ENCODE measurements around the gene CMTM2.

CMTM2 gene

DNA sequence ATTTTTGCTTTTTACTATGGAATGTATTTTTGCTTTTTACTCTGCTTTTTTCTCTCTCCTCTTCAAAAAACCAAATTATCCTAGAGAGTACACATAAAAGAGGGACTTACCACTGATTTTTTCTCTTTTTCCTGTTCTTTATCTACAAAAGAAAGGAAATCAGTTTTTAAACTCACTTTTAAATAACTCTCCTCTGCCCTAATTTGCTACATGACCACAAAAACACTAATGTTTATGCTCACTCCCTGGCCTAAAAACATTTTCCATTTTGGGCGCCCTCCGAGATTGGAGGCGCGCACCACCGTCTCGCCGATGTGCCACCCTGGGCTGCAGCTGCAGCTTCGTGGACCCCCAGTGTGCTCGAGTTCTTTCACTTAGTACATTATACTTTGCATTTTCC is 30.4 kb upstream of the CMTM2 start:
- Histone ChIP-seq H3K9ac (ENCODE audit: insufficient read length, low read depth) (peak overlapping the region; percentile 95), H3K4me1 (ENCODE audit: insufficient read depth, insufficient read length) (no peaks in the 10 kb centered on the region), H3K9me3 (ENCODE audit: insufficient read depth, low read length) (peaks cover 5% of the 10 kb centered on the region; the same call in 1 of the 2 replicates), H3K27me3 (ENCODE audit: insufficient read depth, insufficient read length) (peaks cover 4% of the 10 kb centered on the region), H3K36me3 (ENCODE audit: insufficient read depth, insufficient read length, low read length) (no peaks in the 10 kb centered on the region), H3K4me3 (ENCODE audit: insufficient read length, low read depth) (peak overlapping the region; percentile 74)
- TF ChIP-seq ZNF274 (IDR thresholded peaks at IDR 0.05; ENCODE audit: low read depth, low read length): no peak
- TF ChIP-seq SUZ12 (IDR thresholded peaks at IDR 0.05; ENCODE audit: extremely low read depth, insufficient read depth, insufficient read length): no peak
- no peak for TF ChIP-seq YY1 (IDR thresholded peaks at IDR 0.05; ENCODE audit: insufficient read depth, insufficient read length)
- DNase-seq (ENCODE audit: low read depth, low spot score): no peak

DNA sequence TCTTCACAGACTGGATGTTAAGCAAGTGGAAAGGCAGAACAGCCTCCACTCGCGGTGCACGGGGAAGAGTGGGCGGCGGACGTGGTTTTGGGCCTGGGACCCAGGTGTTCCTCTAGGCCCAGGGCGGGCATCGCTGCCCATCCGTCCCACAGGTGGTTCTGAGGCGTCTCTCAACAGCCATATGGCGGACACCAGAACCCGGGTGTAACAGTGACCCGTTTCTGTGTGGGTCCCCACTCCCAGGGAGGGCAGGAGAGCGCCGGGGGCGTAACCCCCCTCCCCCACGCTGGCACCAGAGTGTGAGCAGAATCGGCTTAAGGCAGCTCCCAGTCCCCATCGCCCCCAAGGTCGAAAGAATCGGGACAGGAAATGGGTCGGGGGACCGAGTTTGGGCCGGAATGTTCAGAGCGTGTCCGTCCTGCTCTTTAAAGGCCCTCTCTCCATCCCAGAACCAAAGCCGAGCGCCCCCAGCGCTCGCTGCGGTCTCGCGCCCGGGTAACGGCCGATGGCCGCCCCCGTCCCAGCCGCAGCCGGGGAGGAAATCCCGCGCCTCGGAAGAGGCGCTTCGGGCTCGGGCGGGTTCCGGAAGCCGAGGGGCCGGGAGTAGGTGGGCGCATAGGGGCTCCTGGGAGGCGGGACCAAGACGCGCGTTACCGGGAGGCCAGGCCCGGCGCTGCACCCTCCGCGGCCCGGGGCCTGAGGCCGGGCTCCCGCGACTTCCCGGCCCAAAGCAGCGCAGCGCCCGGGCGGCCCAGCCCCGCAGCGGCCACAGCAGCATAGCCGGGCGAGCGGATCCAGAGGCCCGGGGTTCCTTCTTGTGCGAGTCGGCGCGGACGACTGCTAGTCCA is 29.8 kb upstream of the CMTM2 start, which contains the start of gene TK2:
TSS of gene TK2 (minus strand) at position 839 of the 848 bp plus-strand sequence. CDS start at position 778, 61 bp downstream.
- DNase-seq (ENCODE audit: low read depth, low spot score): peak; percentile 44
- Histone ChIP-seq H3K27me3 (ENCODE audit: insufficient read depth, insufficient read length) (peaks cover 4% of the 10 kb centered on the region), H3K36me3 (ENCODE audit: insufficient read depth, insufficient read length, low read length) (no peaks in the 10 kb centered on the region), H3K9me3 (ENCODE audit: insufficient read depth, low read length) (peaks cover 5% of the 10 kb centered on the region; the same call in 1 of the 2 replicates), H3K4me3 (ENCODE audit: insufficient read length, low read depth) (peak within 1 kb of the TSS; percentile 74), H3K9ac (ENCODE audit: insufficient read length, low read depth) (peak within 1 kb of the TSS; percentile 95), H3K4me1 (ENCODE audit: insufficient read depth, insufficient read length) (no peaks in the 10 kb centered on the region)
- TF ChIP-seq SUZ12 (IDR thresholded peaks at IDR 0.05; ENCODE audit: extremely low read depth, insufficient read depth, insufficient read length) (no peak), YY1 (IDR thresholded peaks at IDR 0.05; ENCODE audit: insufficient read depth, insufficient read length) (no peak), ZNF274 (IDR thresholded peaks at IDR 0.05; ENCODE audit: low read depth, low read length) (no peak)

DNA sequence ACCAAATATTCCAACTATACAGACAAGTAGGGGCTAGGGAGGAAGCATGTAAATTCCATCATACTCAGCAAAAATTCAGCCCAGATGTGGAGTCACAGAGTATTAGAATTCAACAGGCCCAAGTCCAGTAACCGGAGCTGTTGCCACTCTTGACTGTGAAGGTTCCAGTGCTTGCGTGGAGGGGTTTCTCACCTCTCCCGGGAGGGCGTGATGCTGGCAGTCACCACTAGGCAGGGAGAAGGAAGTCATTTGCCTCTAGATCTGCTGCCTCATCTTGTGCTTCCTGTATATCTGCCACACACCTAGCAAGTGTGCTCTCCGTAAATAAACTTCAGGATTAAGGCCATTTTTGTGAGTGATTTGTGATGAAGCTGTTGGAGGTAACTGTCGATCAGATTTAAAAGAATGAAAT is 27.9 kb upstream of the CMTM2 start:
- Histone ChIP-seq H3K9me3 (ENCODE audit: insufficient read depth, low read length) (peaks cover 5% of the 10 kb centered on the region; the same call in 1 of the 2 replicates), H3K4me3 (ENCODE audit: insufficient read length, low read depth) (no peak overlapping the region), H3K4me1 (ENCODE audit: insufficient read depth, insufficient read length) (no peaks in the 10 kb centered on the region), H3K9ac (ENCODE audit: insufficient read length, low read depth) (no peak overlapping the region), H3K36me3 (ENCODE audit: insufficient read depth, insufficient read length, low read length) (no peaks in the 10 kb centered on the region), H3K27me3 (ENCODE audit: insufficient read depth, insufficient read length) (peaks cover 4% of the 10 kb centered on the region)
- DNase-seq (ENCODE audit: low read depth, low spot score): peak; percentile 40
- TF ChIP-seq SUZ12 (IDR thresholded peaks at IDR 0.05; ENCODE audit: extremely low read depth, insufficient read depth, insufficient read length) (no peak), YY1 (IDR thresholded peaks at IDR 0.05; ENCODE audit: insufficient read depth, insufficient read length) (no peak), ZNF274 (IDR thresholded peaks at IDR 0.05; ENCODE audit: low read depth, low read length) (no peak)

DNA sequence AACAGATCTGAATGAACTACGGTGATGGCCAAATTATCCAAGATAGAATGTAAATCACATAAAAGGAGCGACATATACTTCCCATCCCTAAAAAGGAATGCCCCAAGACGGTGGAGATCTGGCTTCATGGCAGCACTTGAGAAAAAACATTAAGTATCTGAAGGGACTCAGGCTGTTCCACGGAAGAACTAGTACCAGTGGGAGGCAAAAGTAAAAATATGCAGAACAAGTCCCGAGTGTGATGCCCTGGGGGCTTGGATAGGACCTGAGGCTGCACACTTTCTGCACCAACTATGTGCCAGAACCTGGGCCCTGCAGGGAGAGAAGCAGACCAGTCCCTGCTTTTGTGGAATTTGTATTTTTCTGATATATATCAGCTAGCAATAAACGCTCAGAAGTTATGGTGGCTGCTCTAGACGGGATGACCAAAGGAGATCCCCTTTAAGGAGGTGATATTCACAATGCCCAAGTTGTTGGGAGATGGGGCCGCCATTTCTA is 27.4 kb upstream of the CMTM2 start:
- Histone ChIP-seq H3K9me3 (ENCODE audit: insufficient read depth, low read length) (peaks cover 5% of the 10 kb centered on the region; the same call in 1 of the 2 replicates), H3K9ac (ENCODE audit: insufficient read length, low read depth) (no peak overlapping the region), H3K4me1 (ENCODE audit: insufficient read depth, insufficient read length) (no peaks in the 10 kb centered on the region), H3K27me3 (ENCODE audit: insufficient read depth, insufficient read length) (peaks cover 4% of the 10 kb centered on the region), H3K36me3 (ENCODE audit: insufficient read depth, insufficient read length, low read length) (no peaks in the 10 kb centered on the region), H3K4me3 (ENCODE audit: insufficient read length, low read depth) (no peak overlapping the region)
- no peak for TF ChIP-seq SUZ12 (IDR thresholded peaks at IDR 0.05; ENCODE audit: extremely low read depth, insufficient read depth, insufficient read length)
- no peak for TF ChIP-seq ZNF274 (IDR thresholded peaks at IDR 0.05; ENCODE audit: low read depth, low read length)
- DNase-seq (ENCODE audit: low read depth, low spot score): no peak

DNA sequence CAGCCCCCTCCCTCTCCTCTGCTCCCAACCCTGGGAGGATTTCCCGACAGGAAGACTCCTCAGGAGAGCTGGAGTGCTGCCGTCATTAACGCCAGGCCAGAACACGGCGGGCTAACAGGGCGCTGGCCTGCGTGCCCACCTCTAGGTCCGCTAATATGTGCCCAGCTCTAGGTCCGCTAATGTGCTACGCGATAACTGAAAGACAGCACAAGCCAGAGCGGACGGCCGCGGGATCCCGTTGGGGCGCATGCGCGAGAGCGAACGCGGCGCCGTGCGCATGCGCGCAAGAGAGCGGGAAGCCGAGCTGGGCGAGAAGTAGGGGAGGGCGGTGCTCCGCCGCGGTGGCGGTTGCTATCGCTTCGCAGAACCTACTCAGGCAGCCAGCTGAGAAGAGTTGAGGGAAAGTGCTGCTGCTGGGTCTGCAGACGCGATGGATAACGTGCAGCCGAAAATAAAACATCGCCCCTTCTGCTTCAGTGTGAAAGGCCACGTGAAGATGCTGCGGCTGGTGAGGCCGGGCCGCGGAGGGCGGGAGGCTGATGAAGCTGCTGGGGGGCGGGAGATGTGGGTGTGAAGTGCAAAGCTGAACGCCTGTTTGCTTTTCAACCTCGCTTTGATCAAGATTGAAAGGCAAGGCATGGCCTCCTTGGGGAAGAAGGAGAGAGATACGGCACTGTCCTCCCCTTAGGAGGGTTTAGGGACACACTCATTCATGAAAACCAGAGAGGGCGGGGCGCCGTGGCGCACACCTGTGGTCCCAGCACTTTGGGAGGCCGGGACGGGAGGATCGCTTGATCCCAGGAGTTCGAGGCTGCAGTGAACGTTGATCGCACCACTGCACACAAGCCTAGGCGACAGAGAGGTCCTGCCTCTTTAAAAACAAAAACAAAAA is 26.7 kb upstream of the CMTM2 start, which contains the start of gene CKLF:
TSS of gene CKLF (plus strand) at position 291 of the 892 bp plus-strand sequence. CDS start at position 431, 140 bp downstream.
- TF ChIP-seq YY1 (IDR thresholded peaks at IDR 0.05; ENCODE audit: insufficient read depth, insufficient read length) (no peak), SUZ12 (IDR thresholded peaks at IDR 0.05; ENCODE audit: extremely low read depth, insufficient read depth, insufficient read length) (no peak), ZNF274 (IDR thresholded peaks at IDR 0.05; ENCODE audit: low read depth, low read length) (no peak)
- DNase-seq (ENCODE audit: low read depth, low spot score): no peak
- H3K36me3 ChIP-seq (ENCODE audit: insufficient read depth, insufficient read length, low read length): no peaks in the 10 kb centered on the region
- no peaks in the 10 kb centered on the region for H3K4me1 ChIP-seq (ENCODE audit: insufficient read depth, insufficient read length)
- no peak within 1 kb of the TSS for H3K4me3 ChIP-seq (ENCODE audit: insufficient read length, low read depth)
- peaks cover 4% of the 10 kb centered on the region for H3K27me3 ChIP-seq (ENCODE audit: insufficient read depth, insufficient read length)
- peaks cover 5% of the 10 kb centered on the region; the same call in 1 of the 2 replicates for H3K9me3 ChIP-seq (ENCODE audit: insufficient read depth, low read length)
- H3K9ac ChIP-seq (ENCODE audit: insufficient read length, low read depth): no peak within 1 kb of the TSS

DNA sequence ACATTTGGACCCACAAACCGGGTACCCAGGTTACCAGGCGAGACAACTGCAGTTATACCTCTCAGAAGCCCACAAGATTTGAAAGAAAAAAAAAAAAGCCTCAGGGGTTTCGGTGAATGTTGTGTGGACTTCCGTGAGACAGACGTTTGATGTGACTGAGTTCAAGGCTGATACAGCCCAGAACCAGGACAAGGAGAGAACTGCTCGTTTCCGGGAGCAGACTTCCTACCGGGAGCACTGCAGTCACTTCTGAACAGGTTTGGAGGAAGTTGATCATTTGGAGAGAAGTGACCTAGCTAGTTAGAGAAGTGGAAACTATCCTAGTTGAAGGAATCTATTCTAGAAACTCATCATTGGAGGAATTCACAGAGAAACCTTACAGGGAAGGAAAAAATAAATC is 26.0 kb upstream of the CMTM2 start:
- Histone ChIP-seq H3K9ac (ENCODE audit: insufficient read length, low read depth) (no peak overlapping the region), H3K36me3 (ENCODE audit: insufficient read depth, insufficient read length, low read length) (no peaks in the 10 kb centered on the region), H3K9me3 (ENCODE audit: insufficient read depth, low read length) (peaks cover 5% of the 10 kb centered on the region; the same call in 1 of the 2 replicates), H3K27me3 (ENCODE audit: insufficient read depth, insufficient read length) (peaks cover 4% of the 10 kb centered on the region), H3K4me3 (ENCODE audit: insufficient read length, low read depth) (no peak overlapping the region), H3K4me1 (ENCODE audit: insufficient read depth, insufficient read length) (no peaks in the 10 kb centered on the region)
- no peak for DNase-seq (ENCODE audit: low read depth, low spot score)
- TF ChIP-seq YY1 (IDR thresholded peaks at IDR 0.05; ENCODE audit: insufficient read depth, insufficient read length) (no peak), SUZ12 (IDR thresholded peaks at IDR 0.05; ENCODE audit: extremely low read depth, insufficient read depth, insufficient read length) (no peak), ZNF274 (IDR thresholded peaks at IDR 0.05; ENCODE audit: low read depth, low read length) (no peak)
